ENCODE results near the gene NXPH3.

NXPH3 gene

DNA sequence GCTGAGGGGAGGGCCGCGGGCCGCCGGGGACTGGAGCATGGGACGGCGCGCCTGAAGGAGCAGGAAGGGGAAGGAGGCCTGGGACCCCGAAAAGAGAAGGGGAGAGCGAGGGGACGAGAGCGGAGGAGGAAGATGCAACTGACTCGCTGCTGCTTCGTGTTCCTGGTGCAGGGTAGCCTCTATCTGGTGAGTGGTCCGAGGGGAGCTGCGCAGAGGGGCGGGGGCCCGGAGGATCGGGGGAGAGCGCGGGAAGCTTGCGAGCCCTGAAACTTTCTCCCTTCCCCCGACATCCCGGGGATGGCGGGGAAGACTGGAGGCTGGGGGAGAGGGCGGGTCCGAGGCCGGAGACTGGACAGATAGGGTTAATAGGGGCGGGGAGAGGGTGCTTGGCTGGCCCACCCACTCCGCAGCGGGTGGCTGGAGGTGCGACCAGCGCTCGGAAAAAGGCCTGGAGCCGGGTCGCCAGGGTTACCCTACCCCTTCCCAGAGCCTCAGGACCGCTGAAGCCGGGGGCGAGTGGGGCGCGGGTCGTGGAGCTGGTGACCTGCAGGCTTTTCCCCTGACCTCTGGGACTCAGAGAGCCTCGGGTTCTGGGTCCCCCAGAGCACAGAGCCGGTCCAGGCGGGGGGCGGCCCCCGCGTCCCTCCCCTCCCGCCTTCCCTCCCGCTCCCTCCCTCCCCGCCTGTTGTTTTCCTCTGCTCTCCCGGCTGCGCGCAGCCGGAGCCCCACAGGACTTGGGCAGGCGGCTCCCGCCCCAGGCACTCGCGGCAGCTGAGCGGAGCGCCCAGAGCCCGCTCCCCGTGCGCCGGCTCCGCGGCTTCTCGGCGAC is 631 bp downstream of the NXPH3 start:
- Histone ChIP-seq H2AK5ac (ENCODE audit: low read length) (no peak overlapping the region), H3K9ac (ENCODE audit: low read length) (peak overlapping the region; percentile 70), H3K18ac (ENCODE audit: low read length) (peak overlapping the region; percentile 15), H3K4ac (ENCODE audit: low read depth, low read length) (no peak overlapping the region), H2BK5ac (ENCODE audit: low read length) (no peak overlapping the region), H3K4me1 (ENCODE audit: control insufficient read depth, low read depth, low read length) (peaks cover 1% of the 10 kb centered on the region), H3K4me2 (ENCODE audit: low read length) (peak overlapping the region; percentile 98), H3K23ac (ENCODE audit: low read length) (no peak overlapping the region), H3K79me2 (ENCODE audit: control insufficient read depth, insufficient read depth, low read length) (no peaks in the 10 kb centered on the region), H3K79me1 (ENCODE audit: low read length) (no peaks in the 10 kb centered on the region), H3K4me3 (ENCODE audit: low read length) (peak overlapping the region; percentile 81), H2BK15ac (replicated peaks; ENCODE audit: low read depth) (no peak overlapping the region), H3K27ac (ENCODE audit: low read depth, low read length) (no peak overlapping the region), H3K36me3 (ENCODE audit: control insufficient read depth, insufficient read depth, low read length) (no peaks in the 10 kb centered on the region), H2BK120ac (ENCODE audit: low read depth, low read length) (no peak overlapping the region), H3K27me3 (ENCODE audit: insufficient read depth, low read length, poor library complexity) (no peaks in the 10 kb centered on the region), H3K56ac (ENCODE audit: low read length) (peak overlapping the region; percentile 88), H4K8ac (ENCODE audit: low read depth, low read length) (no peak overlapping the region), H4K5ac (ENCODE audit: low read length) (no peak overlapping the region)
- no CpG with 5 or more reads among the region's 68 CpGs for WGBS (ENCODE audit: extremely low coverage, insufficient coverage, low lambda C conversion rate)
- DNase-seq: peak; percentile 76

DNA sequence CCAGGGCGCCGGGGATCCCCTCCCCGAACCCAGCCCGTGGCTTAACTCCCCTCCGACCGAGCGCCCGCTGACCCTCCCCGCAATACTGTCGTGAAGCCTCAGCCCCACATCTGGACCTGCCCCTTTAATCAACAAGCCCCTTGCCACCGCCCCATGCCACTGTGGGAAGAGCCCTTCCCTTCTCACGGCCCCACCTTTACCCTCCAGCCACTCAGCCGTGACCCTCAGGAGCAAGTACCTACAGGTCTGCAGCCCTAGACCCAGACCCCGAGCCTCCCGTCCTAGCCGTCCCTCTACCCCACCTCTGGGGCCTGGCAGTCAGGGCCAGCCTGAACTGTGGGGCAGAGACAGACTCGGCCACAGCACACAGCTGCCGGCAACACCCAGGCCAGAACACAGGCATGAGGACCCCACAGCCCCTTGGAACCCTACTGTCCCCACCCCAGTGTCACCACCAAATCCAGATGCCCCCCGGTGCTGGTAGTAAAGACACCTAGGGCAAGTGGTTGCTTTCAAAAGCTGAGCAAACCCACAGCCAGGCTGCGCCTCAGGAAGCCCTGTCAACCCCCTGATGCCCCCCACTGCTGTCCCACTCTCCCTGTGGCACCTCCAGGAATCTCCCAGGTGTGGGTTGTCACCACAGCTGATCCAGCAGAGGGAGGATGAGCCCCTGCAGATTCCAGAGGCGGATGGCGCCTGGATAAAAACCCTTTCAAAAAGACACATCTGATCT is 1.4 kb downstream of the NXPH3 start:
- Histone ChIP-seq H2AK5ac (ENCODE audit: low read length) (no peak overlapping the region), H3K23ac (ENCODE audit: low read length) (peak overlapping the region; percentile 85), H3K79me2 (ENCODE audit: control insufficient read depth, insufficient read depth, low read length) (no peaks in the 10 kb centered on the region), H3K9ac (ENCODE audit: low read length) (peak overlapping the region; percentile 70), H3K4ac (ENCODE audit: low read depth, low read length) (no peak overlapping the region), H4K8ac (ENCODE audit: low read depth, low read length) (no peak overlapping the region), H3K27ac (ENCODE audit: low read depth, low read length) (no peak overlapping the region), H3K4me1 (ENCODE audit: control insufficient read depth, low read depth, low read length) (peaks cover 1% of the 10 kb centered on the region), H4K5ac (ENCODE audit: low read length) (no peak overlapping the region), H2BK15ac (replicated peaks; ENCODE audit: low read depth) (no peak overlapping the region), H2BK5ac (ENCODE audit: low read length) (no peak overlapping the region), H2BK120ac (ENCODE audit: low read depth, low read length) (no peak overlapping the region), H3K4me2 (ENCODE audit: low read length) (peak overlapping the region; percentile 74), H3K4me3 (ENCODE audit: low read length) (peak overlapping the region; percentile 70), H3K27me3 (ENCODE audit: insufficient read depth, low read length, poor library complexity) (no peaks in the 10 kb centered on the region), H3K56ac (ENCODE audit: low read length) (peak overlapping the region; percentile 88), H3K36me3 (ENCODE audit: control insufficient read depth, insufficient read depth, low read length) (no peaks in the 10 kb centered on the region), H3K18ac (ENCODE audit: low read length) (peak overlapping the region; percentile 15), H3K79me1 (ENCODE audit: low read length) (no peaks in the 10 kb centered on the region)
- no CpG with 5 or more reads among the region's 22 CpGs for WGBS (ENCODE audit: extremely low coverage, insufficient coverage, low lambda C conversion rate)
- no peak for DNase-seq

DNA sequence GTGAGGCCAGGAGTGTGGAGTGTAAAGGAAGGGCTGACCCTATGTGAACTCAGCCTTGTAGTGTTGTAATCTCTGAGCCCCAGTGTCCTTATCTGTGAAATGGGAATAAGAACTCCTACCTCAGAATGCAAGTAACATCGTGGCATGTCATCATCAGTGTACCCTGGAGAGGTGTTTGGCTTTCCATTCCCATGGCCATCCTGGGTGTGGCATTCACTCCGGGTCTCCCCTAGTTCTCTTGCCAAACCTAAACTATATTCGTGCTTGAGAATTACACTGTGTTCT is 1.9 kb downstream of the NXPH3 start:
- H3K9ac ChIP-seq (ENCODE audit: low read length): no peak overlapping the region

DNA sequence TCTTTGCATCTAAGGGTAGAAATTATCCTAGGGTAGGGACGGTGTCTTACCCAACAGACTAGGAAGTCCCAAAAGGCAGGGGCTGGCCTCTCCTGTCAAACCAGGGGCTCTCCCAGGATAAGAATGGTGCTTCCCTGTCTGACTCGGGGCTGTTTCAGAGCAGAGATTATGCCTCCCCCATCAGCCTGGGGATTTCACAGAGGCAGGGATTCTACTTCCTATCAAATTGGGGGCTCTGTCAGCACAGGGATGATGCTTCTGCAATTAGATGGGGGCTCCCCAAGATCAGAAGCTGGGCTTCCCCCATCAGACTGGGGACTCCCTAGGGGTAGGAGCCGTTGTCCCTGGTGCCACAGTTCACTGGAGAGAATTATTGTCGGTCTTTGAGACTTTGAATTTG is 2.3 kb downstream of the NXPH3 start:
- H3K18ac ChIP-seq (ENCODE audit: low read length): no peak overlapping the region
- no peak overlapping the region for H2BK120ac ChIP-seq (ENCODE audit: low read depth, low read length)
- H3K27me3 ChIP-seq (ENCODE audit: insufficient read depth, low read length, poor library complexity): no peaks in the 10 kb centered on the region
- no peak overlapping the region for H3K4me3 ChIP-seq (ENCODE audit: low read length)
- no peak for DNase-seq
- no peaks in the 10 kb centered on the region for H3K79me1 ChIP-seq (ENCODE audit: low read length)
- H3K36me3 ChIP-seq (ENCODE audit: control insufficient read depth, insufficient read depth, low read length): no peaks in the 10 kb centered on the region
- H3K79me2 ChIP-seq (ENCODE audit: control insufficient read depth, insufficient read depth, low read length): no peaks in the 10 kb centered on the region
- no peak overlapping the region for H4K5ac ChIP-seq (ENCODE audit: low read length)
- no peak overlapping the region for H3K9ac ChIP-seq (ENCODE audit: low read length)
- H3K23ac ChIP-seq (ENCODE audit: low read length): no peak overlapping the region
- no peak overlapping the region for H3K4me2 ChIP-seq (ENCODE audit: low read length)
- H2BK15ac ChIP-seq (replicated peaks; ENCODE audit: low read depth): no peak overlapping the region
- H2BK5ac ChIP-seq (ENCODE audit: low read length): no peak overlapping the region
- H4K8ac ChIP-seq (ENCODE audit: low read depth, low read length): no peak overlapping the region
- H2AK5ac ChIP-seq (ENCODE audit: low read length): no peak overlapping the region
- H3K56ac ChIP-seq (ENCODE audit: low read length): no peak overlapping the region
- no peak overlapping the region for H3K27ac ChIP-seq (ENCODE audit: low read depth, low read length)
- peaks cover 1% of the 10 kb centered on the region for H3K4me1 ChIP-seq (ENCODE audit: control insufficient read depth, low read depth, low read length)
- no CpG with 5 or more reads among the region's 4 CpGs for WGBS (ENCODE audit: extremely low coverage, insufficient coverage, low lambda C conversion rate)
- no peak overlapping the region for H3K4ac ChIP-seq (ENCODE audit: low read depth, low read length)

More for the DNA sequence above, 1.9 kb downstream of the NXPH3 start:
- Histone ChIP-seq H3K79me1 (ENCODE audit: low read length) (no peaks in the 10 kb centered on the region), H4K8ac (ENCODE audit: low read depth, low read length) (no peak overlapping the region), H2BK120ac (ENCODE audit: low read depth, low read length) (no peak overlapping the region), H2BK15ac (replicated peaks; ENCODE audit: low read depth) (no peak overlapping the region), H3K23ac (ENCODE audit: low read length) (no peak overlapping the region), H3K18ac (ENCODE audit: low read length) (no peak overlapping the region), H3K27me3 (ENCODE audit: insufficient read depth, low read length, poor library complexity) (no peaks in the 10 kb centered on the region), H3K56ac (ENCODE audit: low read length) (no peak overlapping the region), H3K36me3 (ENCODE audit: control insufficient read depth, insufficient read depth, low read length) (no peaks in the 10 kb centered on the region), H2BK5ac (ENCODE audit: low read length) (no peak overlapping the region), H3K4me3 (ENCODE audit: low read length) (no peak overlapping the region), H4K5ac (ENCODE audit: low read length) (no peak overlapping the region), H2AK5ac (ENCODE audit: low read length) (no peak overlapping the region), H3K79me2 (ENCODE audit: control insufficient read depth, insufficient read depth, low read length) (no peaks in the 10 kb centered on the region), H3K27ac (ENCODE audit: low read depth, low read length) (no peak overlapping the region), H3K4me2 (ENCODE audit: low read length) (no peak overlapping the region), H3K4ac (ENCODE audit: low read depth, low read length) (no peak overlapping the region), H3K4me1 (ENCODE audit: control insufficient read depth, low read depth, low read length) (peaks cover 1% of the 10 kb centered on the region)
- DNase-seq: no peak
- WGBS (ENCODE audit: extremely low coverage, insufficient coverage, low lambda C conversion rate): no CpG with 5 or more reads among the region's 3 CpGs

DNA sequence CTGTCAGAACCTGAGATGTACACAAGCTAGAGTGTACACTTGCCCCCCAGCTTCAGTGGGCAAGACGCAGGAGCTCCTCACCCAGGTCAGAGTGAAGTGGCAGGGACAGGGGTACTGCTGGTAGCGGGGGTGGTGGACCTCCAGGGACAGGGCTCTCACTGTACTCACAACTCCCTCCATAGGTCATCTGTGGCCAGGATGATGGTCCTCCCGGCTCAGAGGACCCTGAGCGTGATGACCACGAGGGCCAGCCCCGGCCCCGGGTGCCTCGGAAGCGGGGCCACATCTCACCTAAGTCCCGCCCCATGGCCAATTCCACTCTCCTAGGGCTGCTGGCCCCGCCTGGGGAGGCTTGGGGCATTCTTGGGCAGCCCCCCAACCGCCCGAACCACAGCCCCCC is 2.7 kb downstream of the NXPH3 start:
- no peak overlapping the region for H3K4ac ChIP-seq (ENCODE audit: low read depth, low read length)
- H3K9ac ChIP-seq (ENCODE audit: low read length): no peak overlapping the region
- no peak overlapping the region for H3K18ac ChIP-seq (ENCODE audit: low read length)
- H4K5ac ChIP-seq (ENCODE audit: low read length): no peak overlapping the region
- no peak overlapping the region for H3K4me2 ChIP-seq (ENCODE audit: low read length)
- H3K79me1 ChIP-seq (ENCODE audit: low read length): no peaks in the 10 kb centered on the region
- H3K4me1 ChIP-seq (ENCODE audit: control insufficient read depth, low read depth, low read length): peaks cover 1% of the 10 kb centered on the region
- no peaks in the 10 kb centered on the region for H3K27me3 ChIP-seq (ENCODE audit: insufficient read depth, low read length, poor library complexity)
- no peak overlapping the region for H2BK120ac ChIP-seq (ENCODE audit: low read depth, low read length)
- no peaks in the 10 kb centered on the region for H3K79me2 ChIP-seq (ENCODE audit: control insufficient read depth, insufficient read depth, low read length)
- no peak for DNase-seq
- no peak overlapping the region for H3K56ac ChIP-seq (ENCODE audit: low read length)
- no peak overlapping the region for H3K4me3 ChIP-seq (ENCODE audit: low read length)
- no CpG with 5 or more reads among the region's 13 CpGs for WGBS (ENCODE audit: extremely low coverage, insufficient coverage, low lambda C conversion rate)
- no peak overlapping the region for H3K27ac ChIP-seq (ENCODE audit: low read depth, low read length)
- no peak overlapping the region for H2BK15ac ChIP-seq (replicated peaks; ENCODE audit: low read depth)
- H2AK5ac ChIP-seq (ENCODE audit: low read length): no peak overlapping the region
- H2BK5ac ChIP-seq (ENCODE audit: low read length): no peak overlapping the region
- no peaks in the 10 kb centered on the region for H3K36me3 ChIP-seq (ENCODE audit: control insufficient read depth, insufficient read depth, low read length)
- H4K8ac ChIP-seq (ENCODE audit: low read depth, low read length): no peak overlapping the region
- no peak overlapping the region for H3K23ac ChIP-seq (ENCODE audit: low read length)
